Esophagus squamous epithelium (tissue), 5 donors: ENCODE results near the gene ARMC9. TPM values are rescaled to one million over a fixed set of nuclear protein-coding genes. Genes with fewer than 3 reads are reported as not detected.
"Not testable (repeated sequence)": the region's sequence is repeated elsewhere in the genome, so short reads cannot be mapped to it uniquely, and the experiment has no call there.

Source experiments
- DNase-seq: peaks from one replicate; lab custom pipeline; 2025; lab: John Stamatoyannopoulos, UW
- H3K27ac ChIP-seq, 4 donors: fragments of 200-600 bp; sonication (generic); one replicate each; pipeline ENCODE4 v1.5.1; 2016 to 2019; ENCODE audit warnings: mild to moderate bottlenecking in 1 of 4
- H3K27me3 ChIP-seq, 4 donors: fragments of 200-600 bp; sonication (generic); 1 replicate in 3 of 4; 2 replicates in 1 of 4; pipeline versions ENCODE4 v1.5.1 to v1.6.0; 2017 to 2021; ENCODE audit warnings: antibody characterized with exemption in 1 of 4
- H3K36me3 ChIP-seq, 3 donors: fragments of 200-600 bp; sonication (generic); one replicate each; pipeline ENCODE4 v1.5.1; 2016 to 2019
- H3K4me1 ChIP-seq, 3 donors: fragments of 200-600 bp; sonication (generic); one replicate each; pipeline ENCODE4 v1.5.1; 2017 to 2019
- H3K4me3 ChIP-seq, 4 donors: fragments of 200-600 bp; sonication (generic); 1 replicate in 3 of 4; 2 replicates in 1 of 4; pipeline ENCODE4 v1.5.1; 2016 to 2019; ENCODE audit warnings: mild to moderate bottlenecking in 2 of 4, moderate library complexity in 1 of 4
- H3K9me3 ChIP-seq, 3 donors: fragments of 200-600 bp; sonication (generic); one replicate each; pipeline ENCODE4 v1.5.1; 2016 to 2019
- CTCF ChIP-seq, 6 experiments: fragments of 450-650 bp in 4 of 6; fragments of 200-600 bp in 2 of 6; sonication (generic) in 2 of 6; IDR thresholded peaks; one replicate each; pipeline ENCODE4 v1.5.1; 2016 to 2019; ENCODE audit warnings: antibody characterized with exemption in 6 of 6, mild to moderate bottlenecking in 4 of 6, moderate library complexity in 4 of 6
- POLR2A ChIP-seq, 4 donors: fragments of 450-650 bp; IDR thresholded peaks; one replicate each; pipeline ENCODE4 v1.6.1; 2017; ENCODE audit warnings: antibody characterized with exemption in 4 of 4, mild to moderate bottlenecking in 4 of 4, moderate library complexity in 3 of 4
- WGBS, 2 donors: methylation state at CpG; one replicate each; pipeline ENCODE4 v1.1.5; 2018; 5-methylcytosine and 5-hydroxymethylcytosine counted together
- intact Hi-C: fragments of 100-400 bp; cut with DNase I; formaldehyde crosslinking; loops from one replicate; pipeline ENCODE4 v1.15.0; 2022
- total RNA-seq, 4 donors: library from RNA; depleted of rRNA; stranded (reverse); fragments of >200 nt; gene quantifications; one replicate each; pipeline ENCODE4 v1.1.0, GENCODE V29; 2016
- donor health status: DM: yes; HTN: yes; CAD: no.

Gene ARMC9
- total RNA-seq, 4 donors from 2014 or later, result 2.1 to 13.9 (median 3.9) TPM

- Histone ChIP-seq H3K27ac (no peak overlapping the region), H3K4me3 (no peak overlapping the region), H3K36me3 (no peaks in the 10 kb centered on the region), H3K9me3 (no peaks in the 10 kb centered on the region), H3K27me3 (no peaks in the 10 kb centered on the region), H3K4me1 (no peaks in the 10 kb centered on the region)
- intact Hi-C loops, result no loop called here
- no peak for DNase-seq
- 80 to 83% methylated on average over 1 to 2 of the region's 13 CpGs for WGBS, 2 donors
- TF ChIP-seq POLR2A (IDR thresholded peaks at IDR 0.05) (no peak), CTCF (IDR thresholded peaks at IDR 0.05) (no peak)
These were observed 173.1 kb downstream of the ARMC9 start for GRCh38 chr2:231371430-231372054.

GRCh38 chr2:231372326-231372725, 173.9 kb downstream of the ARMC9 start:
- WGBS, 2 donors, result 29 to 88% methylated on average over 1 to 5 of the region's 7 CpGs
- no peak overlapping the region for H3K4me3 ChIP-seq
- no peaks in the 10 kb centered on the region for H3K4me1 ChIP-seq
- DNase-seq, result no peak
- no peak overlapping the region for H3K27ac ChIP-seq
- H3K36me3 ChIP-seq, result no peaks in the 10 kb centered on the region
- intact Hi-C loops, result no loop called here
- no peaks in the 10 kb centered on the region for H3K9me3 ChIP-seq
- TF ChIP-seq POLR2A (IDR thresholded peaks at IDR 0.05) (no peak), CTCF (IDR thresholded peaks at IDR 0.05) (no peak)
- no peaks in the 10 kb centered on the region for H3K27me3 ChIP-seq

- WGBS, 2 donors, result 86 to 87% methylated on average over 8 of the region's 8 CpGs
- DNase-seq, result no peak
- no peaks in the 10 kb centered on the region for H3K4me1 ChIP-seq
- intact Hi-C loops, result no loop called here
- H3K4me3 ChIP-seq, result no peak overlapping the region
- no peaks in the 10 kb centered on the region for H3K36me3 ChIP-seq
- TF ChIP-seq POLR2A (IDR thresholded peaks at IDR 0.05) (no peak), CTCF (IDR thresholded peaks at IDR 0.05) (no peak)
- no peaks in the 10 kb centered on the region for H3K9me3 ChIP-seq
- H3K27me3 ChIP-seq, result no peaks in the 10 kb centered on the region
- H3K27ac ChIP-seq, result no peak overlapping the region
These were observed 174.8 kb downstream of the ARMC9 start for GRCh38 chr2:231373184-231373583.

GRCh38 chr2:231373786-231374349, 175.4 kb downstream of the ARMC9 start:
- Histone ChIP-seq H3K4me3 (no peak overlapping the region), H3K36me3 (no peaks in the 10 kb centered on the region), H3K27ac (no peak overlapping the region), H3K9me3 (no peaks in the 10 kb centered on the region), H3K27me3 (no peaks in the 10 kb centered on the region), H3K4me1 (no peaks in the 10 kb centered on the region)
- no peak for DNase-seq
- WGBS, 2 donors, result 83 to 88% methylated on average over 8 to 9 of the region's 9 CpGs
- intact Hi-C loops, result no loop called here
- TF ChIP-seq CTCF (IDR thresholded peaks at IDR 0.05) (no peak), POLR2A (IDR thresholded peaks at IDR 0.05) (no peak)

- WGBS, 2 donors, result 92 to 93% methylated on average over 2 of the region's 2 CpGs
- intact Hi-C loops, result no loop called here
- no peaks in the 10 kb centered on the region for H3K27me3 ChIP-seq
- DNase-seq, result no peak
- no peak overlapping the region for H3K4me3 ChIP-seq
- TF ChIP-seq CTCF (IDR thresholded peaks at IDR 0.05) (no peak), POLR2A (IDR thresholded peaks at IDR 0.05) (no peak)
- H3K4me1 ChIP-seq, result no peaks in the 10 kb centered on the region
- H3K9me3 ChIP-seq, result no peaks in the 10 kb centered on the region
- H3K27ac ChIP-seq, result no peak overlapping the region
- no peaks in the 10 kb centered on the region for H3K36me3 ChIP-seq
These were observed 176.3 kb downstream of the ARMC9 start for GRCh38 chr2:231374771-231375170.

GRCh38 chr2:231375994-231376615, 177.7 kb downstream of the ARMC9 start:
- intact Hi-C loops, DNase-seq, H3K27me3 ChIP-seq, H3K9me3 ChIP-seq, H3K27ac ChIP-seq, H3K4me1 ChIP-seq, H3K4me3 ChIP-seq, H3K36me3 ChIP-seq: not testable (repeated sequence)
- WGBS, 2 donors, result 45 to 57% methylated on average over 6 to 11 of the region's 11 CpGs
